ENCODE results near the gene SLC22A12.
"Not testable (repeated sequence)": the region's sequence is repeated elsewhere in the genome, so short reads cannot be mapped to it uniquely, and the experiment has no call there.

The SLC22A12 gene

GRCh38 chr11:64590763-64591221 is at the start of gene SLC22A12:
Gene SLC22A12 (plus strand): TSS chr11:64591220. CDS start chr11:64591557, 337 bp downstream.
- no peak for DNase-seq (ENCODE audit: low read depth in 1 of 2, low spot score in 1 of 2)

- no peak for DNase-seq (ENCODE audit: low read depth in 1 of 2, low spot score in 1 of 2)
These were observed 48.6 kb upstream of the SLC22A12 start for GRCh38 chr11:64542172-64543125.

- no peak for DNase-seq (ENCODE audit: low read depth in 1 of 2, low spot score in 1 of 2)
These were observed 47.2 kb upstream of the SLC22A12 start for GRCh38 chr11:64543818-64544217.

GRCh38 chr11:64544616-64545296 is 46.3 kb upstream of the SLC22A12 start:
- no peak for DNase-seq (ENCODE audit: low read depth in 1 of 2, low spot score in 1 of 2)

- DNase-seq (ENCODE audit: low read depth in 1 of 2, low spot score in 1 of 2): no peak
These were observed 45.4 kb upstream of the SLC22A12 start for GRCh38 chr11:64545619-64546018.

- DNase-seq (ENCODE audit: low read depth in 1 of 2, low spot score in 1 of 2): no peak
These were observed 44.8 kb upstream of the SLC22A12 start for GRCh38 chr11:64546176-64546575.

- no peak for DNase-seq (ENCODE audit: low read depth in 1 of 2, low spot score in 1 of 2)
These were observed 44.4 kb upstream of the SLC22A12 start for GRCh38 chr11:64546600-64546999.

GRCh38 chr11:64549969-64550368 is 41.1 kb upstream of the SLC22A12 start:
- no peak for DNase-seq (ENCODE audit: low read depth in 1 of 2, low spot score in 1 of 2)

GRCh38 chr11:64553554-64554201 is 37.3 kb upstream of the SLC22A12 start:
- DNase-seq (ENCODE audit: low read depth in 1 of 2, low spot score in 1 of 2): peak in 1 of 2 donors; percentile 33

- no peak for DNase-seq (ENCODE audit: low read depth in 1 of 2, low spot score in 1 of 2)
These were observed 34.8 kb upstream of the SLC22A12 start for GRCh38 chr11:64556044-64556720.

- no peak for DNase-seq (ENCODE audit: low read depth in 1 of 2, low spot score in 1 of 2)
These were observed 34.2 kb upstream of the SLC22A12 start for GRCh38 chr11:64556721-64557250.

- DNase-seq (ENCODE audit: low read depth in 1 of 2, low spot score in 1 of 2): no peak
These were observed 32.8 kb upstream of the SLC22A12 start for GRCh38 chr11:64558065-64558745.

- DNase-seq (ENCODE audit: low read depth in 1 of 2, low spot score in 1 of 2): no peak
These were observed 32.2 kb upstream of the SLC22A12 start for GRCh38 chr11:64558869-64559268.

- DNase-seq (ENCODE audit: low read depth in 1 of 2, low spot score in 1 of 2): no peak
These were observed 31.5 kb upstream of the SLC22A12 start for GRCh38 chr11:64559351-64560138.

GRCh38 chr11:64560139-64560771 is 30.8 kb upstream of the SLC22A12 start:
- DNase-seq (ENCODE audit: low read depth in 1 of 2, low spot score in 1 of 2): no peak

- DNase-seq (ENCODE audit: low read depth in 1 of 2, low spot score in 1 of 2): no peak
These were observed 30.1 kb upstream of the SLC22A12 start for GRCh38 chr11:64560941-64561340.

- not testable (repeated sequence) for DNase-seq (ENCODE audit: low read depth in 1 of 2, low spot score in 1 of 2)
These were observed 29.6 kb upstream of the SLC22A12 start for GRCh38 chr11:64561429-64561828.

GRCh38 chr11:64561984-64562722 is 28.9 kb upstream of the SLC22A12 start:
- no peak for DNase-seq (ENCODE audit: low read depth in 1 of 2, low spot score in 1 of 2)
